K562 (cell line): ENCODE results near the gene TMEM273. TPM values are rescaled to one million over a fixed set of nuclear protein-coding genes. Genes with fewer than 3 reads are reported as not detected.

Experiments used
- FOSL1 ChIP-seq: fragments of 200-800 bp; sonication (Bioruptor generic); conservative IDR thresholded peaks from 2 replicates; pipeline ENCODE4 v1.6.1; 2016; ENCODE audit warnings: missing genetic modification characterization, missing compliant biosample characterization
- L3MBTL2 ChIP-seq: fragments of 450-650 bp; IDR thresholded peaks from 2 replicates; pipeline ENCODE4 v1.6.1; 2016; ENCODE audit warnings: mild to moderate bottlenecking, moderate library complexity
- MTA3 ChIP-seq: fragments of 450-650 bp; formaldehyde crosslinking; IDR thresholded peaks from 2 replicates; pipeline ENCODE4 v1.6.1; 2017; ENCODE audit warnings: mild to moderate bottlenecking, borderline replicate concordance
- NBN ChIP-seq: fragments of 450-650 bp; IDR thresholded peaks from 2 replicates; pipeline ENCODE4 v1.6.1; 2016; ENCODE audit warnings: low read depth, mild to moderate bottlenecking
- NEUROD1 ChIP-seq: fragments of 150-350 bp; IDR thresholded peaks from 2 replicates; pipeline ENCODE4 v1.6.1; 2014; ENCODE audit warnings: borderline replicate concordance, low read length, low read depth; ENCODE audit not compliant: partially characterized antibody
- PTBP1 ChIP-seq: fragments of 200-400 bp; formaldehyde crosslinking; IDR thresholded peaks from 2 replicates; pipeline ENCODE4 v1.6.1; 2017; ENCODE audit warnings: low read depth, low read length
- TRIM24 ChIP-seq, 2 experiments: fragments of 450-650 bp; IDR thresholded peaks; 2 replicates each; pipeline ENCODE4 v1.6.1; 2016
- polyA plus RNA-seq, 8 experiments: library from polyadenylated mRNA; depleted of rRNA in 4 of 8; stranded (reverse) in 5 of 8; unstranded in 3 of 8; fragments of >200 nt; fragmentation: Nextera tagmentation in 2 of 8; fragmentation: Illumina TruSeq in 1 of 8; extraction: Ambion mirVana in 2 of 8; extraction: Trizol in 1 of 8; gene quantifications; 2 replicates each; pipeline versions ENCODE4 v1.2.1 to v1.2.3, GENCODE V29; 2011 to 2014; ENCODE audit warnings: inconsistent platforms in 1 of 8, missing spikeins in 1 of 8
- total RNA-seq, 7 experiments: library from RNA; depleted of rRNA in 6 of 7; stranded (reverse); fragments of >200 nt in 6 of 7; fragmentation: Illumina TruSeq in 2 of 7; extraction: Trizol in 2 of 7; gene quantifications; 2 replicates each; pipeline versions ENCODE4 v1.2.1 to v1.2.3, GENCODE V29; 2011 to 2021; ENCODE audit warnings: low replicate concordance in 1 of 7
- TF ChIP-seq, protein P1 (sequence below): sonication (generic); formaldehyde crosslinking; IDR thresholded peaks from 2 replicates; pipeline ENCODE4 v1.9.0; 2022; ENCODE audit warnings: mild to moderate bottlenecking, missing genetic modification reagents

The TMEM273 gene
- total and polyA plus RNA-seq, 9 of the 15 experiments (the other 6 are each of a cell fraction or from before 2014, with no cell fraction given) = 39.2 to 131 (median 95.6) TPM

DNA sequence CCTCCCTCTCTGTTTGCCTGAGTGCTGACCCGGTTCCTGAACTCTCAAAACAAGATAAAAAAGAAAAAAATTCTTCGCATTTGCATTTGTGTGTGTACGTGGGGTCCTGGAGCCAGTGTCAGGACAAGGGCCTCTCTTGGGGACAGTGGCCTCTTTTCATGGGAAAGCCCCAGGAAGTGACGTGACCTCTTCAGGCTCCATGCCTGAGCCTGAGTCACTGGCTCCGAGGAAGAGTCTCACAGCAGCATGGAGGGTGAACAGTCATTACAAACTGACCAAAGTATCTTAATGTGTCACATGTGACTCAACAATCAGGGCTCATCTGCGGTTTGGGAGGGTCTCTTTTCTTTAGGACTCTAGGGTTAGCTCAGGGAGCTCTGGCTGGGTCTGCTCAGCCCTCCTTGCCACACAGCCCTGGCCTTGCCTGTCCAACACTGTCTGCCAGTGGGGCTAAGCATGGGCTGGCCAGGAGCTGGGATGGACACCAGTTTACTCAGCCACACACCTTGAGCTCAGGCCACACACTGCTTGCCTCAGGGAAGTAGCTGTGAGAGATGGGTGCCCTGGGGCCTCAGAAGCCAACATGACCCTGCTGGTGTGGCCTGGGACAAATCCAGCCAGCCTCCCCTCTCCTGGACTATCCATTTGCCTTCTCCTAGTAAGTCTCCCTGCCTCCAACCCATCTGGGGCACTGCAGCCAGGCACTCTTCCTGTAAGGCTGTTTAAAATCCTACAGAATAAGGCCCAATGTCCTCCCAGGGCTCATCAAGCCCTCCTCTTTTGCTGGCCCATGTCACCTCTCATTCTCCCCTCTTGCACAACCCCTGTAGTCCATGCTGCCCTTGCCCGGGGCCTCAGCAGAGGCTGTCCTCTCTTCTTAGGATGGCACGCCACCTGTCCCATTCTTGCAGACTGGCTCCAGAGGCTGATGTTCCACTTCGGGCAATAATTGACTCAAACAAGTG lies 10.5 kb downstream of the TMEM273 start (continued):
- TF ChIP-seq, protein P1, sequence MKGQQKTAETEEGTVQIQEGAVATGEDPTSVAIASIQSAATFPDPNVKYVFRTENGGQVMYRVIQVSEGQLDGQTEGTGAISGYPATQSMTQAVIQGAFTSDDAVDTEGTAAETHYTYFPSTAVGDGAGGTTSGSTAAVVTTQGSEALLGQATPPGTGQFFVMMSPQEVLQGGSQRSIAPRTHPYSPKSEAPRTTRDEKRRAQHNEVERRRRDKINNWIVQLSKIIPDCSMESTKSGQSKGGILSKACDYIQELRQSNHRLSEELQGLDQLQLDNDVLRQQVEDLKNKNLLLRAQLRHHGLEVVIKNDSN = peak; percentile 37
- peak; percentile 71; the same call in 1 of the 2 replicates for TF ChIP-seq L3MBTL2
- no peak for TF ChIP-seq NBN
- TF ChIP-seq MTA3 = peak; percentile 42; the same call in 1 of the 2 replicates
- TF ChIP-seq TRIM24 (IDR thresholded peaks at IDR 0.05) = no peak
- TF ChIP-seq NEUROD1 = peak; percentile 54
- no peak for TF ChIP-seq PTBP1
- TF ChIP-seq FOSL1 (tag) = peak; percentile 96
